ENCODE results near the gene ZNF619.

- TF ChIP-seq POLR2A (IDR thresholded peaks at IDR 0.05; ENCODE audit: low read length), result no peak
- TF ChIP-seq GATA1 (IDR thresholded peaks at IDR 0.05; ENCODE audit: low read depth, low read length), result no peak
These were observed 39.0 kb upstream of the ZNF619 start for GRCh38 chr3:40437889-40438288.
